Measurements from ENCODE around the gene AMH. TPM values are rescaled to one million over a fixed set of nuclear protein-coding genes. Genes with fewer than 3 reads are reported as not detected.

Gene AMH
- total and polyA plus RNA-seq, 2 of the 13 experiments (the other 11 are each of a cell fraction or from before 2014, with no cell fraction given): 0.03 to 0.18 TPM

- no peak for TF ChIP-seq GZF1 (CRISPR knock-in tag; IDR thresholded peaks at IDR 0.05)
- peak; percentile 62; the same call in 1 of the 2 replicates for TF ChIP-seq RXRB (CRISPR knock-in tag; IDR thresholded peaks at IDR 0.05; ENCODE audit: borderline replicate concordance)
- no peak for TF ChIP-seq ZEB1 (IDR thresholded peaks at IDR 0.05; ENCODE audit: insufficient replicate concordance, low read depth)
- peak; percentile 88 for TF ChIP-seq PTBP1 (IDR thresholded peaks at IDR 0.05; ENCODE audit: low read depth, low read length, poor library complexity, severe bottlenecking)
- TF ChIP-seq ZNF160 (CRISPR knock-in tag; IDR thresholded peaks at IDR 0.05): no peak
- no peak for TF ChIP-seq RNF219 (CRISPR knock-in tag; IDR thresholded peaks at IDR 0.05)
- TF ChIP-seq FOXC1 (CRISPR knock-in tag; IDR thresholded peaks at IDR 0.05; ENCODE audit: borderline replicate concordance): no peak; the same call in 1 of the 2 replicates
- TF ChIP-seq KLF11 (CRISPR knock-in tag; IDR thresholded peaks at IDR 0.05): 0 out of 2 replicates have a peak, but pooled peaks have one; percentile 54
- no peak for TF ChIP-seq NCOA1 (CRISPR knock-in tag; IDR thresholded peaks at IDR 0.05)
- TF ChIP-seq ZNF136 (CRISPR knock-in tag; IDR thresholded peaks at IDR 0.05; ENCODE audit: low read depth): no peak
- TF ChIP-seq HMG20A (CRISPR knock-in tag; IDR thresholded peaks at IDR 0.05; ENCODE audit: borderline replicate concordance): no peak
- TF ChIP-seq ZNF512 (CRISPR knock-in tag; IDR thresholded peaks at IDR 0.05): no peak
- no peak for TF ChIP-seq ZNF777 (CRISPR knock-in tag; IDR thresholded peaks at IDR 0.05)
- peak; percentile 44; the same call in 1 of the 2 replicates for TF ChIP-seq ZNF609 (CRISPR knock-in tag; IDR thresholded peaks at IDR 0.05; ENCODE audit: borderline replicate concordance)
- TF ChIP-seq ZNF747 (CRISPR knock-in tag; IDR thresholded peaks at IDR 0.05; ENCODE audit: borderline replicate concordance): peak; percentile 56; the same call in 1 of the 2 replicates
- no peak for TF ChIP-seq CEBPB (IDR thresholded peaks at IDR 0.05; ENCODE audit: borderline replicate concordance, low read depth, low read length)
- TF ChIP-seq NFE2L1 (CRISPR knock-in tag; IDR thresholded peaks at IDR 0.05; ENCODE audit: borderline replicate concordance): no peak
- TF ChIP-seq ZFP36 (IDR thresholded peaks at IDR 0.05; ENCODE audit: borderline replicate concordance, low read depth, low read length, partially characterized antibody): no peak
- 0 out of 2 replicates have a peak, but pooled peaks have one; percentile 7 for TF ChIP-seq ZNF792 (CRISPR knock-in tag; IDR thresholded peaks at IDR 0.05)
- TF ChIP-seq ZNF781 (CRISPR knock-in tag; IDR thresholded peaks at IDR 0.05; ENCODE audit: borderline replicate concordance, not compliant biosample characterization): no peak
Observed at GRCh38 chr19:2273356-2274184, 24.4 kb downstream of the AMH start (continued).

All from HepG2 (cell line).